GM18868 (cell line): ENCODE data around the gene TSPAN4.

ENCODE experiments used
- ATAC-seq: cut with Tn5 transposase; IDR thresholded peaks from one replicate; pipeline ENCODE4 v1.9.1; 2021; ENCODE audit warnings: mild to moderate bottlenecking, moderate library complexity; ENCODE audit not compliant: unreplicated experiment

TSPAN4 gene

DNA sequence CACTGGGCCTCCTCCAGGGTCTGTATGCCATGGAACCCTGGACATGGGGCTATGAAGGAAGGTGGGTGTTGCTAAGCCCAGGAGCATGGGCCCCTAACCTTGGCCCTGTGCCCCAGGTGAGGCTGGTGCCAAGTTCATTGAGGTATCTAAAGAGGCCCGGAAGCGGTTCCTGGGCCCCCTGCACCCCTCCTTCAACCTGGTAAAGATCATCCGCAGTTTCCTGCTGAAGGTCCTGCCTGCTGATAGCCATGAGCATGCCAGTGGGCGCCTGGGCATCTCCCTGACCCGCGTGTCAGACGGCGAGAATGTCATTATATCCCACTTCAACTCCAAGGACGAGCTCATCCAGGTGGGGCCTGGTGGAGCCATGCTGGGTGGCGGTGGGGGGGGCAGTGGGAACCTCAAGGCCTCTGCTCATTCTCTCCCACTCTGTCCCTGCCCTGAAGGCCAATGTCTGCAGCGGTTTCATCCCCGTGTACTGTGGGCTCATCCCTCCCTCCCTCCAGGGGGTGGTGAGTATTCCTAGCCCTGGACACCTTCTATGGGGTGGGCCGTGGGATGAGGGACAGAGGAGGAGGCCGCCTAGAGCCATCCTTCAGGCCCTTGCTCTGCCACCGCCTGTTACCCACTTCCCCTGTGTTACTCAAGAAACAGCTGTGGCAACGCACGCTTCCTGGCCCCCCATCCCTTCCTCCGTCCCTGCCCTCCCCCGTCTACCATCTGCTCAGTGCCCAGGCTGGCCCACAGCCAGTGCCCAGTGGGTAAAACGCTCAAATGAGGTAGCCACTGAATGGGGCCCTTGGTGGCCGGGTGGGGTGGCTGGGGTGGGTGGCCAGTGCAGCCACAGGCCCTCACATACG lies 20.9 kb upstream of the TSPAN4 start:
- ATAC-seq, result no peak

DNA sequence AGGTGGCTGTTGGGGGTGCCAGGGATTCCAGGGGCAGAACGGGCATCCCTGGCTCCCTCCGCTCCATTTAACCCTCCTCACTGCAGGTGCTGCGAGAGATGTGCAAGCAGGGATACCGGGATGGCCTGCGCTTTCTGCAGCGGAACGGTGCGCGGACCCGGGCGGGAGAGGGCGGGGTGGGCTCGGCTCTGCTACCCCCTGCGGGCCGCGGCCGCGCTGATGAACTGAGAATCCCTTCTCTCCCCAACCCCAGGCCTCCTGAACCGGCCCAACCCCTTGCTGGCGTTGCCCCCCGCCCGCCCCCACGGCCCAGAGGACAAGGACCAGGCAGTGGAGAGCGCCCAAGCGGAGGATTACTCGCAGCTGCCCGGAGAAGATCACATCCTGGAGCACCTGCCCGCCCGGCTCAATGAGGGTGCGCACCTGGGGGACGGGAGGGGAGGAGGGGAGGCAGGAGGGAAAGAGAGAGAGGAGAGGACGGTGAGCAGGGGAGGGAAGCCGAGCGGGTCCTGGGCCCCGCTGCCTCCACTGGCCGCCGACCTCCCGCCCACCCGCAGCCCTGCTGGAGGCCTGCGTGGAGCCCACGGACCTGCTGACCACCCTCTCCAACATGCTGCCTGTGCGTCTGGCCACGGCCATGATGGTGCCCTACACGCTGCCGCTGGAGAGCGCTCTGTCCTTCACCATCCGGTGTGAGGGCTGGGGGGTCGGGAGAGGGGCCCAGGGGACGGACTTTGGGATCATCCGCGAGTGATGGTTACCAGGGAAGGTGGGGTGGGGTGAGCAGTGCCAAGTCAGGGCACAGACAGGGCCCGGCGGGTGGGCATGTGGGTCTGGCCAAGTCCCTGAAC lies 19.0 kb upstream of the TSPAN4 start:
- no peak for ATAC-seq

DNA sequence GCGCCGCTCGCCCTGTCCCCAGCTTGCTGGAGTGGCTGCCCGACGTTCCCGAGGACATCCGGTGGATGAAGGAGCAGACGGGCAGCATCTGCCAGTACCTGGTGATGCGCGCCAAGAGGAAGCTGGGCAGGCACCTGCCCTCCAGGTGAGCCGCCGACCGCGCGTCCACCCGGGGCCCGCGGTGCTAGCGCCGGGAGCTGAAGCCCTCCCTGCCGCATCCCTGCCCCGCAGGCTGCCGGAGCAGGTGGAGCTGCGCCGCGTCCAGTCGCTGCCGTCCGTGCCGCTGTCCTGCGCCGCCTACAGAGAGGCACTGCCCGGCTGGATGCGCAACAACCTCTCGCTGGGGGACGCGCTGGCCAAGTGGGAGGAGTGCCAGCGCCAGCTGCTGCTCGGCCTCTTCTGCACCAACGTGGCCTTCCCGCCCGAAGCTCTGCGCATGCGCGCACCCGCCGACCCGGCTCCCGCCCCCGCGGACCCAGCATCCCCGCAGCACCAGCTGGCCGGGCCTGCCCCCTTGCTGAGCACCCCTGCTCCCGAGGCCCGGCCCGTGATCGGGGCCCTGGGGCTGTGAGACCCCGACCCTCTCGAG lies 18.3 kb upstream of the TSPAN4 start:
- ATAC-seq, result no peak

DNA sequence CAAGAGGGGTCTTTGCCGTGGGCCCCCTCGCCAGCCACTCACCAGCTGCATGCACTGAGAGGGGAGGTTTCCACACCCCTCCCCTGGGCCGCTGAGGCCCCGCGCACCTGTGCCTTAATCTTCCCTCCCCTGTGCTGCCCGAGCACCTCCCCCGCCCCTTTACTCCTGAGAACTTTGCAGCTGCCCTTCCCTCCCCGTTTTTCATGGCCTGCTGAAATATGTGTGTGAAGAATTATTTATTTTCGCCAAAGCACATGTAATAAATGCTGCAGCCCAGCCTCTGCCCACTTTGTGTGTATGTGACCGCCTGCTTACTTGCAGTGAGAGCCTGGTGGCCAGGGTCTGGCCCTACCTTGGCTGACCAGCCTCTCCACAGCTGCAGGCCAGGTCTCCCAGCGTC lies 17.7 kb upstream of the TSPAN4 start:
- no peak for ATAC-seq

DNA sequence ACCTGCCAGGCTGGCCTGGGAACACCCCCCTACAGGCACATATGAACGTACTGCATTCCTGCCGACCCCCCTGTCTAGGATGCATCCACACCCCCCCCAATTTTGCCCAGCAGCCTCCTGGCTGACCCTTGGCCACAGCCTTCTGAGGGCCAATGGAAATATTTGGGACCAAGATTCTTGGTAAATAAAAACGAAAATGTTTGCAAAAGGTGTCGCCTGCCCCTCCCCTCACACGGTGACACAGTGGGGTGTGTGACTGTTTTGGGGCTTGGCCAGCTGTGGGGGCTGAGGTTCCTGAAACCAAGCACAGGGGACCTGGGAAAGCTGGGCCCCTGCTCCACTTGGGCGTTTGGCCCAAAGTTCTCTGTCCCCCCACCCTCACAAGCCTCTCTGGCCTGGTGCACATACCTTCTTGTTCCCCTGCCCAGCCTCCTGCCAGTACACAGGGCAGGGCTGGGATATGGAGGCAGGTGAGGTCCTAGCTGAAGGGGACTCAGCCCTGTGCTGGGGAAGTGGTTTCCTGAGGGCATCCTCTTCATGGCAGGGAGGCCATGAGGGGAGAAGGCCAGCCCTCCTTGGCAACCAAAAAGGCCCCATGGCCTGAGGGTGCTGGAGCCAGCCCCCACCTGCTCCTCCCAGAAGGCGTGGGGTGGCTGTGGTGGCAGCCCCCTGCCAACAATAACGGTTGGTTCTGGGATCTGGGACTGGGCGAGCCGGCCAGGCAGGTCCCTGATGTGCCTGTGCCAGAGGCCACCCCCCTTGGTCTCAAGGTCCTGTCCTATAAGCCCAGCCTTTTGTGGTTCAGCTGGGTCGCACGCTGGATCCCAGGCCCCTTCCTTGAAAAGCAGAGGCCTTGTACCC lies 17.1 kb upstream of the TSPAN4 start:
- ATAC-seq, result no peak

DNA sequence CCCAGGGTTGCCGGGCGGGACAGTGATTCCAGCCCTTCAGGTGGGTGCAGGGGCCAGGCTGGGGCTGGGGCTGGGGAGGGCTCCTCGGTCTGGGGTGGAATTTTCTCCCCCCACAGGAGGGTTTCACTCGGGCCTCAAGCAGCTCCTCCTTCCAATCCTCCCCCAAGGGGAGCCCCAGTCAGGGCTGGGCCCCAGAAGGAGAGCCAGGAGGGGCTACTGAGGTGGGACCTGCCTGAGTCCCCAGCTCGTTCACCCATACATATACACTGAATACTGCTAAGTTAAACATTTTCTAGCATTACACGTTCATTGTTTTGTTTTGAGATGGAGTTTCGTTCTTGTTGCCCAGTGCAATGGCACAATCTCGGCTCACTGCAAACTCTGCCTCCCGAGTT lies 16.4 kb upstream of the TSPAN4 start:
- no peak for ATAC-seq

DNA sequence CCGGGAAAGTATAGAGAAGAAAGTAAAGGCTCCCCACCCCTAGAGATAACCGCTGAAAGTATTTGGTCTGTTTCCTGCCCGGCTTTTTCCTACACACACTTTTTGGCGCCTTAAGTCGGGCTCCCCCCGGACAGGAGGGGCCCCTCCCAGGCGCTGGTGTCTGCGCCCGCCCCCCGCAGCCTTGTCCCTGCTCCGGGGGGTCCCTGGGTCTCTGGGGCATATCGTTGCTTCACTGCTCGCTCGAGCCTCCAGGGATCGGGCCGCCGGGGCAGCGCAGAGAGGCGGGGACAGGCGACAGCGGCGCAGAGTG lies 15.9 kb upstream of the TSPAN4 start:
- ATAC-seq, result no peak

DNA sequence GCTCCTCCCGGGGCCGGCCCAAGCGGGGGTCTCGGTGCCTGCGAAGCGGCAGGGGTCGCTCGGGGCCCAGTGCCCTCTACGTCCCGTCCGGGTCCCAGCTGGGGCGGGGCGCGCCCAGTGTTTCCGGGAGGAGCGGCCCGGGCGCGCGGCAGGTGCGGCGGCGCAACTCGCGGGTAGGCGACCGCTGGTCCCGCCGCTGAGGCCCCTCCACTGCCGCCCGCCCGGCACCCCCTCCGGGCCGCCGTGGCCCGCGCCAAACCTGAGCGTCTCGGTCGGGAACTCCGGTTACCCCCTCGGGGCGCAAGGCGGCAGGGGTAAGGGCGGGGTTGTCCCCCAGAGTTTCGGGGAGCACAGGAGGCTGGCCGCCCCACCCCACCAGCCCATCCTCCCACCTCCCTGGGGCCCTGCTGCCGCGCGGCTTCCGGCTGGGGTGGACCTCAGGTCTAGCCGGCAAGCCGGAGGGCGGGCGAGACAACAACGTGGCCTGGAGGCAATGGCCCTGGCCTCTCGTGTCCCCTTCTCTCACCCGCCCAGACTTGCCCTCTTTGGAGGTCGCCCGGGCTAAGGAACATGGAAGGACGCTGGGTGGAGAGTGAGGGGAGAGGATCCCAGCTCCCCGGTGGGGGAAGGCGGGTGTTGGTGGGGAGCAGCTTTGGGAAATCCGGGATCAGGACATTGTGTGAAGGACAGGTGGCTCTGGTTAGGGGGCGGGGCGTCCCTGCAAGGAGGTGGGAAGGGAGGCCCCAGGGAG lies 15.3 kb upstream of the TSPAN4 start:
- ATAC-seq, result peak; percentile 42

DNA sequence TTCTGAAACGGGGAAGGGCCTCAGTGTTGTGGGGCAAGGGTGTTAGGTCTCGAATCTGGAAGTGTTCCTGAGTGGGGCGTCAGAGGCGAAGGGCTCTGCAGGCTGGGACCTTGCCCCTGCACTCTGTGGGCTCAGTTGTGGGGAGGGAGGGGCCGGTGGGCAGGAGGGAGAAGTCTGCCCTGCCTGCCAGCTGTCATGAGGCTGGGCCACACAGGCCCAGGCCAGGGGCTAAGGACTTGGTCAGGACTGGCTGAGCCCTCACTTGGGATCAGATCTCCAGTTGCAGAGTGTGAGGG lies 14.8 kb upstream of the TSPAN4 start, which contains the start of gene CRACR2B:
CRACR2B (plus strand) TSS at position 23 of the 296 bp plus-strand sequence. CDS start 689 bp downstream, outside the sequence.
- ATAC-seq, result no peak

DNA sequence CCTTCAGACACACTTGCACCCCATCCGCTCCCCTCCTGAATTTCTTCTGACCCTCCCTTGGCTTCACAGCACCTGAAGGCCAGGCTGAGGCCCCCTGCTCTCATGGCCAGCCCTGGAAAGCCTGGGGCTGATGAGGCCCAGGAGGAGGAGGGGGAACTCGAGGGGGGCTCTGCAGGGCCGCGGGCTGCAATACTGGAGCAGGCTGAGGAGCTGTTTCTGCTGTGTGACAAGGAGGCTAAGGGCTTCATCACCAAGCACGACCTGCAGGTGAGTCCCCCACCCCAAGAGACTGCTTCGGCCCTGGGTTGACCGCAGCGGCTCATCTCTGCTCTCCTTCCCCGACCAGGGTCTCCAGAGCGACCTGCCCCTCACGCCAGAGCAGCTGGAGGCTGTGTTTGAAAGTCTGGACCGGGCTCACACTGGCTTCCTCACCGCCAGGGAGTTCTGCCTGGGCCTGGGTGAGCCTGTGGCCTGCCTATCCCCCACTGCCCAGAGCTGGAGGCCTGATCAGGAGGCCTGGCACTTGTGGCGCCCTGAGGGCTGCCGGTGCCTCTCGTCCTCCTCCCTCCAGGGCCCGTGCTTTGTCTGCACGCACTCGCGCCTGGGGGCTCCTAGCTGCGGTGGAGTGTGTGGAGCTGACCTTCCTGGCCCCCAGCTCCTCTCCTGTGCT lies 14.0 kb upstream of the TSPAN4 start:
- no peak for ATAC-seq

DNA sequence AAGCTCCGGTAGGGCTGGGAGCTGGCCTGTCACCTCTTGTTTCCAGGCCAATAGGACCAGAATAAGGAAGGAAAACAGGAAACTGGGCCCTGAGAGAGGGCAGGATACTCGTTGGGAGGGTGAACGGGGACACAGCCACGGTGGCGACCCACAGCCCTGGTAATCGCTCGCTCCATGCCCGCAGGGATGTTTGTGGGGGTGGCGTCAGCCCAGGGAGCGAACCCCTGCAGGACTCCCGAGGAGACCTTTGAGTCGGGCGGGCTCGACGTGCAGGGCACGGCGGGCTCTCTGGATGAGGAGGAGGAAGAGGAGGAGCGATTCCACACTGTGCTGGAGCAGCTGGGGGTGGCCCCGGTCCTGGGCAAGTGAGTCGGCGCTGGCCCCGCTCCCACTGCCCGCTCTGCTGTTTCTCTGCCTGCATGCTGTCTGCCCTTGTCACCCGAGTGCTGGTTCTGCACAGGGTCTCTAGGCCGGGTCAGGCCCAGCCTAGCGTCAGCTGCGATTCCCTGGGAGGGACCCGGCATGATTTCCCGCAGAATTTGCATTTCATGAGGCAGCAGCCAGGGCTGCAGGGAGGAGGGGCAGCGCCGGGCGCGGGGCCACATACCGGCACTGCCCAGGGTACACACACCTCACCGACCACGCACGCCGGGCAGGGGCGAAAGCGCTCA lies 13.3 kb upstream of the TSPAN4 start:
- ATAC-seq, result no peak

DNA sequence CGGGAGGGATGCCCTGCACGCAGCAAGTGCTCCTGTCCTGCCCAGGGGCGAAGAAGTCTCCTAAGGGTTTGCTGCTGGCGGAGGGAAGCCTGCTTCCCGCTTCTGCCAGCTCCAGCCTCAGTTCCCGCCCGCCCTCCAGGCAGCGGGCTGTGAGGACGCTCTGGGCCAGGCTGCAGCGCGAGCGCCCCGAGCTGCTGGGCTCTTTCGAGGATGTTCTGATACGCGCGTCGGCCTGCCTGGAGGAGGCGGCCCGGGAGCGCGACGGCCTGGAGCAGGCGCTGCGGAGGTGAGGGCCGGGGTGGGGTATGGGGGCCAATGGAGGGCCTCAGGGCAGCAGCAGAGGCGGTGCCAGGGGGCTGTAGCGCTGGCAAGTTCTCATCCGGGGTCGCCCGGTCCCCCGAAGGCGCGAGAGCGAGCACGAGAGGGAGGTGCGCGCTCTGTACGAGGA lies 12.8 kb upstream of the TSPAN4 start:
- ATAC-seq, result no peak

DNA sequence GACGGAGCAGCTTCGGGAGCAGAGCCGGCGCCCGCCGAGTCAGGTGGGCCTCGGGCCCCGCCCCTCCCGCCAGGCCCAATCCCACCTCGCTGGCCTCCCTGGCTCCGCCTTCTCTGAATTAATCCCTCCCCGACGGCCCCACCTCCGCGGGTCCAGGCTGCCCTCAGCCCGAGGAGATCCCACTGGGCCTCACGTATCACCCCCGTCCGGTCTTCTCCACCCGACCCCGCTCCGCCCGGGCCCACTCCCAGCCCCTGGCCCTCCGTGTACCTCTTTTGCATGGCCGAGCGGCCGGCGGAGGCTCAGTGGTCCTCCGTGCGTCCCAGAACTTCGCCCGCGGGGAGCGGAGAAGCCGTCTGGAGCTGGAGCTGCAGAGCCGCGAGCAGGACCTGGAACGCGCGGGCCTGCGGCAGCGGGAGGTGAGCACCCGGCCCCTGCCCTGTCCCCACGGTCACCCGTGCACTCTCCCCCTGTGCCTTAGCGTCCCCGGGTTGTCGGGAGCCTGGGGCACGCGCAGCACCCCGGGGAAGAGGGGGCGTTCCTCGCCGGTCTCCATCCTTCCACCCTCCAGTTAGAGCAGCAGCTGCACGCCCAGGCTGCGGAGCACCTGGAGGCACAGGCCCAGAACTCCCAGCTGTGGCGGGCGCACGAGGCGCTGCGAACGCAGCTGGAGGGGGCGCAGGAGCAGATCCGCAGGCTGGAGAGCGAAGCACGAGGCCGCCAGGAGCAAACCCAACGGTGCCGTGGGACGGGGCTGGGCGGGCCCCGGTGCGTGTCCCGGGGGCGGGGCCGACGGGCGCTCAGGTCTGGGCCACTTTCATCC lies 12.1 kb upstream of the TSPAN4 start:
- ATAC-seq, result no peak

DNA sequence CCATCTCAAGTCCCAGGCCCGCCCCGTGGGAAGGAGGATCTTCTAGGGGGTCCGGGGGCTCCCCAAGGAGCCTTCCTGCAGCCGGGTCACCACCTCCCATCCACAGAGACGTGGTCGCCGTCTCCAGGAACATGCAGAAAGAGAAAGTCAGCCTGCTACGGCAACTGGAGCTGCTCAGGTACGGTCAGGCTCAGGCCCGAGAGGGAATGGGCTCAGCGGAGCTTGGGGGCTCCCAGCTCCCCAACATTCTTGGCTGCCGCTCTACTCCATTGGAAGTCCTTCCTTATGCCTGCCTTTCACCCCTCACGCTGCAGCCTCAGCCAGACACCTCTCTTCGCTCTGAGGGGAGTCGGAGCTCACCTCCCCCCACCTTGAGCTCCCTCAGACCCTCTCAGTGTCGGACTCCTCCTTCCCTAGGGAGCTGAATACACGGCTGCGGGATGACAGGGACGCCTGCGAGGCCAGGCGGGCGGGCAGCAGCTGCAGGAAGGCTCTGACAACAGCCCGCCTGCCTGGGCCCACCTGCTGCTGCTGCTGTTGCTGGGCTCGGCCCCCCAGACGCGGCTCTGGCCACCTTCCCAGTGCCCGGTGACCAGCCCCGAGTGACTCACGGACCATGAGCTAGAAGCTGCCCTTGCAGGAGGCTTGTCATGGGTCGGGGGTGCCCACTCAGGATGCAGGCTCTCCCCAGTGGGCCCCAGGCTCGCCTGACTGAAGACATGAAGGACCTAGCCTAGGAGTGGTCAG lies 11.4 kb upstream of the TSPAN4 start:
- no peak for ATAC-seq

DNA sequence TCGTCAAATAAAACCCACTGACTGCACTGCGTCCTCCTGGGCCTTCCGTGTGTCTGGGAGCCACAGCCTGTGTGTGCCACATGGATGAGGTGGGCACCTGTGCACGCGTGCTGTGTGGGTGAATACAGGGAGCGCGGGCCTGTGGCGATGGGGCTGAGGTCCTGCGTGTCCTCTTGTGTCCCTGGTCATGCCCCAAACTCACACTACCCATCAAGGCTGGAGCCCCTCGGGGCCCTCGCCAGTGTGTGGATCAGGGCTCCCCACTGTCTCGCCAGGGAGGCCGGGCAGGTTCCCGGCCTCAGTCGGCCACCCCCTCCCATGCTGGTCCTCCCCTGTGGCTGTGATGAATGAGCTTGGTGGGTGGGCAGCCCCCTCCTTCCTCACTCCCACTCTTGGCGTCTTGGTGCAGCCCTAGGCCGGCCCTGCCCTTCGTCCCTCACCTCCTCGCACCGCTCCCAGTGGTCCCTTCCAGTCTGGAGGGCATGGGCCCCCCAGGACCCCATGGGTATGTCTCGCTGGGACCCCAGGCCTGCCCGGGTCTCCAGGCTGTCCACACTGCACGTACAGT lies 10.6 kb upstream of the TSPAN4 start:
- ATAC-seq, result no peak

DNA sequence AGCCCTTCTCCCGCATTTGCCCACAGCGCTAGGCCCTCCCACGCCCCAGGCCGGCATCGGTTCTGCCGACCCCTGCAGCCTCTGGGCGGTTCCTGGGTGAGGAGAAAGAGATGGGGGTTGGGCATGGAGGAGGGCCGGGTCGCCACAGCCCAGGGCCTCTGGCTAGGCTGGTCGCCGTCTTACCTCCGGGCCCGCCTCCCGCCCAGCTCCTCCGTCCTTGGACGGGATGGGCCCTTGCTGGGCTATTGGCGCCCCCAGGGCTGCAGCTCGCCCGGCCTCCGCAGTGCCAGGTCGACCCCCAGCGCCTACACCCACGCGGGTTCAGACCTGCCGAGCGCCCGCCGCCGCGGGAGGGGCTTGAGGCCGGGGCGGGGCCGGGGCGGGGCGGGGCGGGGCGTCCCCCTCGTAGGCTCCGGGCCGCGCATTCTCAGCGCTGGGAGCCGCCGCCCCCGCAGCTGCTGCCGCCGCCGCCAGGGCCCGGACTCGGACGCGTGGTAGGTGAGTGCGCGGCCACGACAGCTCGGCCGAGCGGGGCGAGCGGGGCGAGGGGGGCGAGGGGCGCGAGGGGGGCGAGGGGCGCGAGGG lies 10.0 kb upstream of the TSPAN4 start, which contains the start of gene CD151:
CD151 (plus strand) TSS at position 424 of the 585 bp plus-strand sequence. CDS start 3,118 bp downstream, outside the sequence.
- ATAC-seq, result peak; percentile 38
